Measurements from ENCODE around the gene CHAC2.
"Not testable (repeated sequence)": the region's sequence is repeated elsewhere in the genome, so short reads cannot be mapped to it uniquely, and the experiment has no call there.

Gene CHAC2

DNA sequence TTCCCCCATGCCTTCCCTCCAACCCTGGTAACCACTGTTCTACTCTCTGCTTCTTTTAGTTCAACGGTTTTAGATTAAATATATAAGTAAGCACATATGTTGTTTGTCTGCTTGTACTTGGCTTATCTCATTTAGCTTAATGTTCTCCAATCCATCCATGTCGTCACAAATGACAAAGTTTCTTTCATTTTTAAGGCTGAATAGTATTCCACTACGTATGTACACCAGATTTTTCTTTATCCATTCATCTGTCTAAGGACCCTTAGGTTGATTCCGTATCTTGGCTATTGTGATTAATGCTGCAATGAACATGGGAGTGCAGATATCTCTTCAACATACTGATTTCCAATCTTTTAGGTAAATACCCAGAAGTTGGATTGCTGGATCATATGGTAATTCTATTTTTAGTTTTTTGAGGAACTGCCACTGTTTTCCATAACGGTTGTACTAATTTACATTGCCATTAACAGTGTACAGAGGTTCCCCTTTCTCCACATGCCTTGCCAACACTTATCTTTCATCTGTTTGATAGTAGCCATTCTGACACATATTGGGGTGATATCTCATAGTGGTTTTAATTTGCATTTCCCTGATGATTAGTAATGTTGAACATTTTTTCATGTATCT lies 11.0 kb downstream of the CHAC2 start:
- DNase-seq (ENCODE audit: low spot score), result no peak

GRCh38 chr2:53780056-53780455 lies 12.5 kb downstream of the CHAC2 start:
- DNase-seq (ENCODE audit: low spot score), result no peak

DNA sequence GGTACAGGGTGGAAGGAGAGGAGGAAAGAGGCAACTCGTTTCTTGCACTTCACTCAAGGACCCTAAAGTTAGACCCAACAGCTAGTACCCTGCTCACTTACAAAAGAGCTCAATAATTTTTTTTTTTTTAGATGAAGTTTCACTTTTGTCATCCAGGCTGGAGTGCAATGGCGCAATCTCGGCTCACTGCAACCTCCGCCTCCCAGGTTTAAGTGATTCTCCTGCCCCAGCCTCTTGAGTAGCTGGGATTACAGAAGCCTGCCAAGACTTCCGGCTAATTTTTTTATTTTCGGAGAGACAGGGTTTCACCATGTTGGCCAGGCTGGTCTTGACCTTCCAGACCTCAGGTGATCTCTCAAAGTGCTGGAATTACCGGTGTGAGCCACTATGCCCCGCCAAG lies 15.1 kb downstream of the CHAC2 start:
- DNase-seq (ENCODE audit: low spot score), result no peak

- DNase-seq (ENCODE audit: low spot score), result no peak
These were observed 16.8 kb downstream of the CHAC2 start for GRCh38 chr2:53784436-53784835.

GRCh38 chr2:53785366-53785765 lies 17.8 kb downstream of the CHAC2 start:
- DNase-seq (ENCODE audit: low spot score), result no peak

GRCh38 chr2:53786352-53786704 lies 18.7 kb downstream of the CHAC2 start:
- no peak for DNase-seq (ENCODE audit: low spot score)

DNA sequence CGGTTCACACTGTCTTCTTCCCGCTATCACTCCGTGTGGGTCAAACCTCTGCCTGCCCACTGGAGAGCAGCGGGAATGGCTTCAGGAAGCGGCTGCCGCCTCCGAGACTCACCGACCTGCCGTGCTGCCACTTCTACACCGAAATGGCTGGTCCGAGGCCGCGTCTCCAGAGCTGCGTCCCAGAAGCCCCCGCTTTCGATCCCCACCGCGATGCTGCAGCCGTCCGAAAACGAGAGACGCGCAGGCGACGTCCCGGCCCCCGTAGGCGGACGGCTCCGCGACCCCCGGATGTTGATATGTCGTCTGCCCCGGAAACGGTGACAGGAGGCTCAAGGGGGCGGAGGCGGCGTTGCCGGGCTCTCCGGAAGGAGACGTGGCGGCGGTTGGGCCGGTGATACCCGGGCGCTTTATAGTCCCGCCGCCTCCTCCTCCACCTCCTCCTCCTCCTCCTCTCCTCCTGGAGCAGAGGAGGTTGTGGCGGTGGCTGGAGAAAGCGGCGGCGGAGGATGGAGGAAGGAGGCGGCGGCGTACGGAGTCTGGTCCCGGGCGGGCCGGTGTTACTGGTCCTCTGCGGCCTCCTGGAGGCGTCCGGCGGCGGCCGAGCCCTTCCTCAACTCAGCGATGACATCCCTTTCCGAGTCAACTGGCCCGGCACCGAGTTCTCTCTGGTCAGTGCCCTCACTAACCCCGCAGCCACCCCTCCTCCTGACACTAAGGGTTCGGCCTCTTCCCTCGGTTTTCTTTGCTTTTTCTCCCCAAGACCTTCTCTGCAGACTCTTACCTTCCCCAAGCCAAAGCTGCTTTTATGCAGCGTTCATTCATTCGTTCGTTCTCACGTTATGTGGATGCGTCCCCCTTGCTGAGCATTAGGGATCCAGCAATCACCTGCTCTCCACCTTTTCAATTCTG lies 19.4 kb downstream of the CHAC2 start, which contains the start of the genes ASB3 and ERLEC1:
Gene ASB3, minus strand, starts transcription at position 249 of the 909 bp plus-strand sequence. CDS start 21,381 bp downstream, outside the sequence.
Gene ERLEC1, plus strand, starts transcription at position 340 of the 909 bp plus-strand sequence. Its CDS starts 167 bp downstream, at position 507.
- DNase-seq (ENCODE audit: low spot score), result peak; percentile 54

DNA sequence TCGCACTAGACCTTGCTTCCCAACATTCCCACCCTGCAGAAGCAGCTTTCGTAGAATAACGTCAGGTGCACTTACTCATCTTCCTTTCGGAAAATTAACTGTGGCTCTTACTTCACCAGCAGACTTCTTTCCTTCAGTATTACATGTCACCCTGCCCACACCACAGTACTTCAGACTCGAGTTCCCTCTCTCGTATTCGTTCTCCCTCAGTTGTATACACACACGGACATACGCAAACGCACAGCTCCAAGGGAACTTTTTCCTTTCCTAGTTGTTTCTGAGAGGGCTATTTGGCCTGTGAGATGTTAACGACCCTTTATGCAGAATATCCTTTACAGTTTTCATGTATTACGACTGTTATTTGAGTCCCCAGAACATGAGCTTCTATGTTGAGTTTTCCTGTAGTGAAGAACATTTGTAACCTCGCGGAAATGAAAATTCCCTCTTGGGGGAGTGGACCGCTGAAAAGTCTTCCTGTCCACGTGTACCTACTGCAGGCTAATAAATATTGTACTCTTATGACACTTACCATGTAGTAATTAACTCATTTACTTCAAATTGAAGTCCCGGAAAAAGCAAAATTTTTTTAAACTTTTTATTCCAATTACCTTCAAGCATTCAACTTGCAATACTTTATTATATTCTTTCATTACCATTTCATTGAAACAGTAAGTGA lies 20.1 kb downstream of the CHAC2 start:
- no peak for DNase-seq (ENCODE audit: low spot score)

GRCh38 chr2:53793261-53793660 lies 25.7 kb downstream of the CHAC2 start:
- no peak for DNase-seq (ENCODE audit: low spot score)

- no peak for DNase-seq (ENCODE audit: low spot score)
These were observed 26.2 kb downstream of the CHAC2 start for GRCh38 chr2:53793821-53794220.

- no peak for DNase-seq (ENCODE audit: low spot score)
These were observed 33.9 kb downstream of the CHAC2 start for GRCh38 chr2:53801547-53801946.

- no peak for DNase-seq (ENCODE audit: low spot score)
These were observed 35.1 kb downstream of the CHAC2 start for GRCh38 chr2:53802617-53803151.

- no peak for DNase-seq (ENCODE audit: low spot score)
These were observed 44.0 kb downstream of the CHAC2 start for GRCh38 chr2:53811601-53812000.

DNA sequence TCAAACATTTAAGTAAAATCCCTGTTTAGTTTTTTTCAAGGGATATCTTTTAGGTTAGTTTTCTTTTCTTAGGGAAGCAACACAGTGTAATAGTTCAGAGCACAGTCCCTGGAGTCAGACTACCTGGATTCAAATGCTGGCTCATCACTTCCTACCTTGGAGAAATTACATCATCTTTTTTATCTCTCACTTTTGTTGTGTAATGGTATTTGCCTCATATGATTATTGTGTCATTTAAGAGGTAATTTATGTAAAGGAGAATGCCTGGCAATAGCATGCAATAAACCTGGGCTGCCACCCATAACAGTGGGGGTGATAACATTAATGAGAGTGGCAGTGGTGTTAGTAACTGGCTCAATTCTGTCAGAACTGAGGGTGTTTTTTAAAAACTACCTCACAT lies 45.5 kb downstream of the CHAC2 start:
- DNase-seq (ENCODE audit: low spot score), result no peak

GRCh38 chr2:53818854-53819435 lies 51.3 kb downstream of the CHAC2 start:
- DNase-seq (ENCODE audit: low spot score), result no peak

GRCh38 chr2:53819634-53820033 lies 52.0 kb downstream of the CHAC2 start:
- DNase-seq (ENCODE audit: low spot score), result no peak

DNA sequence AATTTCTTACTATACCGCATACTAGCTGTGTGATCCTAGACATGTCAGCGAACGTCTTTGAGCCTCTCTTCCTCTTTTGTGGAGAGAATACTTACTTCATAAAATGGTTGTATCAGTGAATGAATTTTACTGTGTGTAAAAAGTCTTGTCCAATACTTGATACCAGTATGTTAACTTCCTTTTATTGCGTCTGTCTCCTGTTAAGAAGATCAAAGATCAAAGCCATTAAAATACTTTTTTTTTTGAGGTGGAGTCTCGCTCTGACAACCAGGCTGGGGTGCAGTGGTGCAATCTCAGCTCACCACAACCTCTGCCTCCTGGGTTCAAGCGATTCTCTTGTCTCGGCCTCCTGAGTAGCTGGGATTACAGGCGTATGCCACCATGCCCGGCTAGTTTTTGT lies 52.4 kb downstream of the CHAC2 start:
- DNase-seq (ENCODE audit: low spot score), result no peak

- no peak for DNase-seq (ENCODE audit: low spot score)
These were observed 53.1 kb downstream of the CHAC2 start for GRCh38 chr2:53820711-53821110.

- no peak for DNase-seq (ENCODE audit: low spot score)
These were observed 54.2 kb downstream of the CHAC2 start for GRCh38 chr2:53821810-53822209.

- not testable (repeated sequence) for DNase-seq (ENCODE audit: low spot score)
These were observed 56.0 kb downstream of the CHAC2 start for GRCh38 chr2:53823639-53824038.
